ENCODE data around the gene TUBAL3.

TUBAL3 gene

GRCh38 chr10:5404208-5405041 lies at the start of gene TUBAL3:
Gene TUBAL3 (minus strand): TSS chr10:5404828. CDS start chr10:5404792, 36 bp downstream.
- no peak for DNase-seq

GRCh38 chr10:5453749-5454489 lies 49.3 kb upstream of the TUBAL3 start:
- DNase-seq: no peak

GRCh38 chr10:5450605-5451384 lies 46.2 kb upstream of the TUBAL3 start:
- no peak for DNase-seq

DNA sequence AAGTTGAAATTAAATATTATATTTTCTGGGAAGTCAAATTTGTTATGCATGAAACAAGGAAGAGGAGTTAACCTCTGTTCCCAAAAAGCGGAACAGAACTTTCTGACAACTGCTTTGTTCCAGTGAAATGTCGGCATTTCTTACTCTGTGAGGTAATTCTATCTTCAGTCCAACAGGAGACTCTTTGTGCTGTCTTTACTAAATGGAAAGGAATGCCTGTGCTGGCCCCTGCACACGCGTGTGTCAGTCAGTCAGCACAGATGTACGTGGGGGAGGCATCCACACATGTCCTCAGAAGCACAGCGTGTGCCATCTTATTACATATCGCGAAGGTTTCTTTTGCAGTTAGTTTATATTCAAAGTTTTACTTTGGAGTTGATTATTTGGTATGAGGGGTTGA lies 45.2 kb upstream of the TUBAL3 start:
- no peak for DNase-seq

GRCh38 chr10:5449227-5449626 lies 44.6 kb upstream of the TUBAL3 start:
- no peak for DNase-seq

GRCh38 chr10:5448333-5449001 lies 43.8 kb upstream of the TUBAL3 start:
- DNase-seq: no peak

DNA sequence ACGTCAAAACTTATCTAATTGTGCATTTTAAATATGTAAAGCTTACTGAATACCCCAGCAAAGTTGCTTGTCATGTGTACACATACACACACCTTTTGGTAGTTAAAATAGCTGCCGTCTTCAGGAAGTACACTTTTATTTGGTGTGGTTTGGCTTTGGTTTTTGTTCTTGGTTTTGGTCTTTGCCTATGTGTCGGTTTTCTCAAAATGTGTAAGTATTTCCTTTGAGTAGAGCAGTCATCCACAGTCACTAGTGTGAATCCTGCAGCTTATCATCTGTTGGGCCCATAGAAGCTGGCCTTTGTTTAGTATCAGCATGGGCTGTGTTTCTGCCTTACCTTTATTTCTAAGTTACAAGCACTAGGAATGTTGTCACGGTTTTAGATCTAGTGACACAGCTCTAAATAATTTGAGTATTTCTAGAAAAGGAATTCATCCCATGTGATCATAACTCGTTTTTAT lies 43.0 kb upstream of the TUBAL3 start:
- no peak for DNase-seq

GRCh38 chr10:5447056-5447455 lies 42.4 kb upstream of the TUBAL3 start:
- DNase-seq: no peak

- DNase-seq: peak; percentile 77
Observed at GRCh38 chr10:5446390-5446926, 41.8 kb upstream of the TUBAL3 start.

GRCh38 chr10:5445006-5445405 lies 40.4 kb upstream of the TUBAL3 start:
- no peak for DNase-seq

GRCh38 chr10:5443429-5443828 lies 38.8 kb upstream of the TUBAL3 start:
- no peak for DNase-seq

GRCh38 chr10:5442990-5443370 lies 38.4 kb upstream of the TUBAL3 start:
- DNase-seq: no peak

GRCh38 chr10:5442065-5442989 lies 37.7 kb upstream of the TUBAL3 start:
- no peak for DNase-seq

GRCh38 chr10:5441106-5441505 lies 36.5 kb upstream of the TUBAL3 start:
- DNase-seq: no peak

- DNase-seq: no peak
Observed at GRCh38 chr10:5440206-5440605, 35.6 kb upstream of the TUBAL3 start.

DNA sequence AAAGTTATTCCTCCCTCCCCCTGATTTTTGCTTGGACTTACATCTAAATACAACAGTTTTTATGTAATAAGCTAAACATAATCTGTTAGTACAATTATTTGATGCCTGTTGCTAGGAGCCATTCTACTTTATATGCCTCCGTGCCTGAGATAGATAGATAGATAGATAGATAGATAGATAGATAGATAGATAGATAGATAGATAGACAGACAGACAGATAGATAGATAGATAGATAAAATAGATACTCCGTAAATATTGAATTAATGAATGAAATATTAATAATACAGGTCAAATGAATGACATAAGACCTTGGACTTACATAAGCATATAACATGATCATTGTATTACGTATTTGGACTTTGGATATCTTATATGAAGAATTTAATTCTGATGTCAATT lies 30.7 kb upstream of the TUBAL3 start:
- no peak for DNase-seq

DNA sequence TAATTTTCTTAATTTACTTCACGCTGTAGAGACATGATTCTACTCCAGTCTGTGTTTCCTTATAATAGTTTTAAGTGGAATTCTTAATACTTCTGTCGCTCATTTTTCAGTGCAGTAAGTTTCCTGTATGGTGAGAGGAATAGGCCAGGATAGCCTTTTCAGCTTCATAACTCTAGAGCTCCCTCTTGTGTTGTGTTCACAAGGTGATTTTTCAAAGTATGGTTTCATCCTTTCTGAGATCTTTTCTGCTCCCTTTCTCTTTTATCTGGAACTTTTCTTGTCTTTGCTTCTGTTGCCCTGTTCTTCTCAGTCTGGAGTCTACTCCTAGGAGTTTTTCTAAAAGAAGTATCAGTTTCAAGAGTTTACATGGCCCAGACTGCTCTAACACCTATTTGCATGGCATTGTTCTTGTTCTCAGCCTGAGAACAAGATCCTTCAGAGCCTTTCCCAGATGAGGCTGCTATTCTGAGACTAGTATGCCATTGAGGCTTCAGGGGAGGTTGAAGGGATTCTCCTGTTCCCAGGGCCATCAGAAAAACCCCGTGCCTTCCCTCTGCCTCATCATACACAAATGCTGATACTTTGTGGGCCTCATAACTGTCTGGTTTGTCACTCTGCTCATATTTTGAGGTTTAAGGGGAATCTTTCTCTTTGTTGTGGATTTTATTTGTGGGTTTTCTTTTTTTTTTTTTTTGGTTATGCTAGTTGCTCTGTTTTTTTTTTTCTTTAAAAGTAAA lies 29.6 kb upstream of the TUBAL3 start:
- no peak for DNase-seq

GRCh38 chr10:5433182-5433581 lies 28.6 kb upstream of the TUBAL3 start:
- no peak for DNase-seq

DNA sequence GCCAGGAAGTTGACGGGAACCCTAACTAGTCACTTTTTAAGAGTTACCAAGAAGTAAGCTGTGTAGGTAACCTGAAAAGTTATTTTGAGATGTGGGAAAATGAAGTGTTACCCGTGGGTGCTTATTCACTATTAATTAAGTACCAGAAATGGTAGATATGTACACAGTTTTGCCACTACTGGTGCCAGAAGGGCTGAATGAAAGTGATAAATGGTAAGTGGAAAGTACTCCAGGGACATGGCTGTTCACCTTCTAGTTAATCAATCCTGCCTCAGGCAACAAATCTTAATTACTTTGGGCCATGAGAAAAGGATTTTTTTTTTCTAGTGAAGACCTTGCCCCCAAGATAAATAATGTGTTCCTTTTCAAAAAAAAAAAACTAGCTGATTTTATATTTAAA lies 23.5 kb upstream of the TUBAL3 start:
- no peak for DNase-seq

GRCh38 chr10:5424751-5425150 lies 20.1 kb upstream of the TUBAL3 start:
- no peak for DNase-seq

DNA sequence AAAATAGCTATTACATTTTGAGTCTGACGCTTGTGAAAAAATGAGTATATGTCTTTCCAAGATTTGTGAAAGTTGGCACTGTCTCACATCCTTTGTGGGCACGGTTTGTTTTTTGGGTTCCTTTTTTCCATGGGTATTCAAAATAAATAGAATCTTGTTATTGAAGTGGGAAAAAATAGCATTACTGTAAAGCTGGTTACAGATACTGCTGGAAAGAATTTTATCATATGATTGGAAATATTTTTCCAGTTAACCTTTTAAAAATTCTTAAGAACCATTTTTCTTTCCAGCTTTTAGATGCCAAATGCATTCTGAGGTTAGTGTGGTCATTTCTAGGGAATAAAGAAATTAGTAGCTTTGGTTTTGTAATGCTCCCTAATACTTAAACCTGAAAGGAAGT lies 19.1 kb upstream of the TUBAL3 start:
- no peak for DNase-seq

Measured in activated CD4-positive, CD25-positive, alpha-beta regulatory T cell treated with anti-CD3 and anti-CD28 coated beads, Interleukin-2, amount 50 U/mL, for 72 hours (primary cell).